Cardiac fibroblast (primary cell): Measurements from ENCODE around the gene CCP110.

Source experiments
- DNase-seq, 2 donors: peaks; one replicate each; pipeline versions ENCODE4 v3.0.0 to v3.0.0-alpha.2; 2010; ENCODE audit warnings: low read depth in 2 of 2
- H3K4me3 ChIP-seq, 2 donors: replicated peaks in 1 of 2; 1 replicate in 1 of 2; 2 replicates in 1 of 2; pipeline ENCODE4 v1.5.1; 2011; ENCODE audit warnings: low read depth in 2 of 2, low read length in 2 of 2, mild to moderate bottlenecking in 2 of 2, moderate library complexity in 1 of 2
- TF ChIP-seq, protein P1 (sequence below): IDR thresholded peaks from one replicate; pipeline ENCODE4 v1.5.1; 2011; ENCODE audit warnings: low read depth, mild to moderate bottlenecking, low read length, inconsistent platforms

Gene CCP110

DNA sequence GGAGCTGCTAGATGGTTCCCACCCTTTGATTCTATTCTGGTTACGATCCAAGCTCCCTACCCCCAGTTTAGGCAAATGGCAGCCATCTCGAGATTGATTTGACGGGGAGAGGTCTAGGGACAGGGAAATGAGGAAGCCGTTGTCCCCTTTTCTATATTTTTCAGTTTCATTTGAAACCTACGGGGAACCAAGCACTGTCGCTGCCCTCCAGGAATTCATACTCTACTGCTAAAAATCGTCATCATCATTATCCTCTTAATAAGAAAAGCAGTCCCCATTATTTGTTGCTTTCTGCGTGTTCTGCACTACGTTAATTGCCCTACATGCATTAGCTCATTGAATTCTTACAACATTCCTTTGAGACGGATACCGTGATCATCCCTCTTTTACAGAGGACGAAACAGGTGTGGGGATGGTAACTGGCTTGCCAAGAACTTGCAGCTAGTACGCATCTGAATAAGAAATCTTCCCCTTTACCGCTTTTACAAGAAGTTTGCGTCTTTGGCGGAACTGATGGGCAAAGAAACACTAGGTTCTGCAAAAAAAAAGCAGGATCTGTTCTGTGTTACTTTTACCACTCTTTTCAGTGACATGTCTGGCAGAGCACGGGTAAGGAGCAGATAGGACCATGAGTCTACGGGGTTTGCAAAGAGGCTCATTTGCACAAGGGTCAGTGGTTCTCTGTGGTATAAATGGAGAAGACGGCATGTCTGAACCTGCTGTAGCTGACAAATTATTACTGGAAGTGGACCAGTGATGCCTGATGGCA lies 1.1 kb downstream of the CCP110 start:
- TF ChIP-seq, protein P1, sequence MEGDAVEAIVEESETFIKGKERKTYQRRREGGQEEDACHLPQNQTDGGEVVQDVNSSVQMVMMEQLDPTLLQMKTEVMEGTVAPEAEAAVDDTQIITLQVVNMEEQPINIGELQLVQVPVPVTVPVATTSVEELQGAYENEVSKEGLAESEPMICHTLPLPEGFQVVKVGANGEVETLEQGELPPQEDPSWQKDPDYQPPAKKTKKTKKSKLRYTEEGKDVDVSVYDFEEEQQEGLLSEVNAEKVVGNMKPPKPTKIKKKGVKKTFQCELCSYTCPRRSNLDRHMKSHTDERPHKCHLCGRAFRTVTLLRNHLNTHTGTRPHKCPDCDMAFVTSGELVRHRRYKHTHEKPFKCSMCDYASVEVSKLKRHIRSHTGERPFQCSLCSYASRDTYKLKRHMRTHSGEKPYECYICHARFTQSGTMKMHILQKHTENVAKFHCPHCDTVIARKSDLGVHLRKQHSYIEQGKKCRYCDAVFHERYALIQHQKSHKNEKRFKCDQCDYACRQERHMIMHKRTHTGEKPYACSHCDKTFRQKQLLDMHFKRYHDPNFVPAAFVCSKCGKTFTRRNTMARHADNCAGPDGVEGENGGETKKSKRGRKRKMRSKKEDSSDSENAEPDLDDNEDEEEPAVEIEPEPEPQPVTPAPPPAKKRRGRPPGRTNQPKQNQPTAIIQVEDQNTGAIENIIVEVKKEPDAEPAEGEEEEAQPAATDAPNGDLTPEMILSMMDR: no peak
- DNase-seq: peak in 1 of 2 donors; percentile 11
- peak overlapping the region; percentile 94 to 100 for H3K4me3 ChIP-seq

DNA sequence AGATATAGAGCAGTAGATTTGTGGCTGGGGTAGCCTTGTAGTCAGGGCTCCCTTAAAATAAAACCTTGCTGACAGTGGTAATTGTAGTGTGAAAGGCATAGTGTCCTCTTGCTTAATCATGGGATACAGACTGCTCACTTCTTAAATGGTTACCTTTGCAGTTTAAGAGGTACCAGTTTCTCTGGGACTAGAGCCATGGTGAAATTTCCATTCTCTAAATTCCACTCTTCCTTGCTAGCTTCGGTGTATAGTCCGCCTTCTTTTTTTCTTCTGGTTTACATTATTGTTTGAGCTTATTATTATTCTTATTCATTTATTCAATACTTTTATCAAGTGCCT lies 1.6 kb downstream of the CCP110 start:
- TF ChIP-seq, protein P1: no peak
- no peak overlapping the region for H3K4me3 ChIP-seq
- no peak for DNase-seq

DNA sequence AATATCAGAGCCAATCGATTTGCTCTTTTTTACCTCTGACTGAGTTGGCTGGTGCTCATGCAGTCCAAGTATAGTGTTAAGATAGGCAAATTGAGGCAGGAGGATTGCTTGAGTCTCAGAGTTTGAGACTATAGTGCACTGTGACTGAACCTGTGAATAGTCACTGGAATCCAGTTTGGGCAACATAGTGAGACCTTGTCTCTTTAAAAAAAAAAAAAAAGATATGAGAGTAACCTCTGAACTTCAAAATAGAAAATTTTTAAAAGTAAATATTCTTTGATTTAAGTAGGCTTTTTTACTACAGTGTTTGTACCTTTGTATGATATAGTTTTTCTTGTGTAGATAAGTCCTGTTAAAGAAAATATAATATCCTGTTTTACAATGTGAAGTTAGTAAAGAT lies 3.4 kb downstream of the CCP110 start:
- no peak overlapping the region for H3K4me3 ChIP-seq
- TF ChIP-seq, protein P1: no peak
- DNase-seq: no peak

DNA sequence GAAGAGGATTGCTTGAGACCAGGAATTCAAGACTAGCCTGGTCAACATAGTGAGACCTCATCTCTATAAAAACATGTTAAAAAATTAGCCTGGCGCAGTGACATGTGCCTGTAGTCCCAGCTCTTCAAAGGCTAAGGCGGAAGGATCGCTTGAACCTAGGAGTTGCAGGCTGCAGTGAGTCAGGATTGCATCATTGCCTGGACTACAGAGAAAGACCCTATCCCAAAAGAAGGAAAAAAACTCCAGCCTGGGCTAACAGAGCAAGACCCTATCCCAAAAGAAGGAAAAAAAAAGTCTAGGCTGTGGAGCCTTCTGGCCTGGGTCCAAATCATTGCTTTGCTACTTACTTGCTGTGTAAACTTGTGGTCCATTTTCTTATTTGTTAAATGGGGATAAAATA lies 4.9 kb downstream of the CCP110 start:
- no peak overlapping the region for H3K4me3 ChIP-seq
- no peak for DNase-seq
- TF ChIP-seq, protein P1: no peak

DNA sequence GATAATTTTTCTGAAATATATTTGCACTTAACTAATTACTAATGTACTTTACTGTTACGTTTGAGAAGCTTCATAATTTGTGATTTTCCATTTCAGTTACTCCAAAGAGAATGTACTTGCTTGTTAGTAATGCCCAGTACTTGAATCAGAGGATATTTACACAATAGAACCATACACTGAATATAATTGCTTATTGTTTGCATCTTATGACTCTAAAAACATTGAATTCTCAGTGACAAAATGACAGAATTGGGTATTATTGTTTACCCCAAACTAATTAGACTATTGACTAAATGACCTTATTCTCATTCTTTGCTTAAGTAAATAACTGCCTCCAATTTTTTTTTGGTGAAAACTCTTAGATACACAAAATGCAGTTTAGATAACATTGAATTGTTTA lies 8.9 kb downstream of the CCP110 start:
- TF ChIP-seq, protein P1: no peak
- no peak overlapping the region for H3K4me3 ChIP-seq
- DNase-seq: no peak

DNA sequence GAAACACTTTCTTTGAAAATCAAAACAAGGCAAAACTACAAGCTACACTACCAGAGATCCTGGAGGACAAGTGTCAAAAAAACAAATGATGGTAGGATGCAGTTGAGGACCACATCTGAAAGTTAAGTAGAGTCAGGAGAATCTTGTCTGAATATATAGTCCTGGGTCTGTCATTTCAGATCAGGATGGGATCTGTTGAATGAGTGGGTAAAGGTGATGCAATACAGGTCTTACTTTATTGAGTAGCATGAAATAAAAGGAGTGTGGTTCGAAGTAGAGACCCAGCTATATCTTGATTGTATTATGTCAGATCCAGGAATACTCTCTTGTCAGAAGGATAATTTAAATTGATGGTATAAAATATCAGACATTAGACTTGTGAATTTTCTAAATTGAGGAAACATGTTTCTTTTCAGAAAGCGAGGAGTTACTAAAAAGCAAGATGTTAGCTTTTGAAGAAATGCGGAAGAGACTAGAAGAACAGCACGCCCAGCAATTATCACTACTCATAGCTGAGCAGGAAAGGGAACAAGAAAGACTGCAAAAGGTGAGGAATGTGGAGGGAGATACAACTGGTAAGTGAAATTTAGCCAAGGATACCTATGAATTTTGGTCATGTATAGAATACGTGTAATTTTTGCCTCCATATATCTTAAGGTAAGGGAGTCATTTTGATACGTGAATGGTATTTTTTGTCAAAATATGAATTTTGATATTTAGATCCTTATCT lies 16.7 kb downstream of the CCP110 start:
- H3K4me3 ChIP-seq: no peak overlapping the region
- TF ChIP-seq, protein P1: no peak
- DNase-seq: no peak
